GM12891 (cell line): ENCODE data around the gene CRACR2B.

ENCODE experiments used
- POLR2A ChIP-seq: IDR thresholded peaks from 2 replicates; pipeline ENCODE4 v1.6.1; 2011; ENCODE audit warnings: low read depth, low read length, control low read depth
- POLR2AphosphoS5 ChIP-seq: IDR thresholded peaks from 2 replicates; pipeline ENCODE4 v1.6.1; 2011; ENCODE audit warnings: low read depth, low read length, control low read depth
- TAF1 ChIP-seq: IDR thresholded peaks from 2 replicates; pipeline ENCODE4 v1.6.1; 2011; ENCODE audit warnings: low read depth, low read length, control low read depth

DNA sequence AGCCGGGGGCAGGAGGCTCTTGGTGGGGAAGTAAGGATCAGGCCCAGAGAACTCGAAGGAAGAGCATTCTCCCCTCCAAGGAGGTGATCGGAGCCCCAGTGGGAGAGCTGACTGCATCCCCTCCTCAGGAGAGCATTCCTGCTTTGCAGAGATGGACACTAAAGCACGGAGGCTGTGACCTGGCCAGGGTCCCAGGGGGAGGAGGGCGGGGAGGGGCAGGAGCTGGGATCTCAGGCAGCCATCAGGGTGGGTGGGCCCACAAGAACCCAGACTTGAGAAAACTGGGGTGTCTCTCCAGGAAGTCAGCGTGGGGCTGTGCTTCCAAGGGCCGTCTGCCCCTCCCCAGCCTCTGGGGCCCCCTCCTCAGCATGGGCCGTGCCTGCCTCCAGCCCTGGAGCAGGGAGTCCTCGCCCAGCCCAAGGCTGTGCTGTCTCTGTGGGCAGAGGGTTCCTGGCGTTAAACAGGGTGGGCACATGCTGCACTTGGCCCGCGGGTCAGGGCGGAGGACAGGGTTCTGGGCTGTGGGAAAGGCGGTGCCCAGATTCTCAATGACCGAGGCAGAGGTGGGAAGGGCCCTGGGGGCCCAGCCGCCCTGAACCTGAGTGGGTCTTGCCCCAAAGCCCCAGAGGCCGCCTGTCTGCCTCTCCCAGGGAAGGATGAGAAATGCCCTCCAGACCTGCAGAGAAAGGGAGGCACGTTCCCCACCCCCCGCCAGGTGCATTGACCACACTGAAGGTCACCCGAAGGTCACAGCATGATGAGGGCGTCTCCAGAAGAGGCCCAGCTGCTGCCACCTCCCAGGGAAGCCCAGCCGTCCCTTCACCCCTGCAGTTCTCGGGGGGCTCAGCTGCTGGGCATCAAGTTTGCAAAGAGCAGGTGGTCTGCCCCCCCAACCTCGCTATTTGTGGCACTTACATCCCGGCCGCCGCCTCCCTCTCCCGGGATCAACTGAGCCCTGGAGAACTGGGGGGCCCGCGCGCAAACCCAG lies 38.5 kb upstream of the CRACR2B start:
- TF ChIP-seq POLR2A (no peak), POLR2AphosphoS5 (no peak), TAF1 (no peak)
